HG02885 (cell line): Measurements from ENCODE around the gene CCDC144A.
"Not testable (repeated sequence)": the region's sequence is repeated elsewhere in the genome, so short reads cannot be mapped to it uniquely, and the experiment has no call there.

ENCODE experiments used
- ATAC-seq: cut with Tn5 transposase; IDR thresholded peaks from one replicate; pipeline ENCODE4 v1.9.1; 2021; ENCODE audit warnings: mild to moderate bottlenecking; ENCODE audit not compliant: unreplicated experiment, poor library complexity

Gene CCDC144A

DNA sequence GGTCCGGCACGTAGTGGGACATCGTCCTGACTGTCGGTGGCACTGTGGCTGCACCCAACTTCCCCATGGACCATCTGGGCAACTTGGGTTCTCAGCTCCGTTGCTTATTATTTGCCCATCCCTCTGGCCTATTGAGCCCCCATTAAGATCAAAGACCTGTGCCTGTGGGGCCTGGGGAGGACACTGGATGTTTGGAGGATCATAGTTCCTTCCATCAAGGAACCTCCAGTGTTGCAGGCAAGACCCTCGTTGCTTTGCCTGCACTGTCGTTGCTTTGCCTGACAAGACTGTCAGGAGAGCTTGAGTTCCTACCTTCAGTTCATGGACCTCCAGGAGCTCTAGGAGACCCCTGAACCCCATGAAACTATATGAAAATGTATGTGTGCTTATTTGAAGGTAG, 127.2 kb downstream of the CCDC144A start:
- no peak for ATAC-seq

DNA sequence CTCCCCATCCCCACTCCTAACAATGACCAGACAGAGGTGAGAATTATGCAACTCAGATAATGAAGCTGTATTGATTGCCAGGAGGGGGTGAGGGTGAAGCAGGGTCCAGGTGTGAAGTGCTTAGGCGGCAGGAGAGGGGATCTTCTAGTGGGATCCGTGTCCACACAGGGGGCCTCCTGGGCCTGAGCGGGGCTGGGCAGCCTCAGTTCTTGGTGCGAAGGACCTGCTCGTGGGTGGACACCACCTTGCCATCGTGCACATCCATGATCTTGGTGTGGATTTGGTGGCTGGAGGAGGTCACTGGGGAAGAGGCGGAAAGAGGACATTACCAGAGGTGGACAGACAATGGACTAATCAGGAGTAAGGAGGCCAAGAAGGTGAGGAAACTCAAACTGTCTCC, 127.9 kb downstream of the CCDC144A start:
- ATAC-seq: not testable (repeated sequence)

DNA sequence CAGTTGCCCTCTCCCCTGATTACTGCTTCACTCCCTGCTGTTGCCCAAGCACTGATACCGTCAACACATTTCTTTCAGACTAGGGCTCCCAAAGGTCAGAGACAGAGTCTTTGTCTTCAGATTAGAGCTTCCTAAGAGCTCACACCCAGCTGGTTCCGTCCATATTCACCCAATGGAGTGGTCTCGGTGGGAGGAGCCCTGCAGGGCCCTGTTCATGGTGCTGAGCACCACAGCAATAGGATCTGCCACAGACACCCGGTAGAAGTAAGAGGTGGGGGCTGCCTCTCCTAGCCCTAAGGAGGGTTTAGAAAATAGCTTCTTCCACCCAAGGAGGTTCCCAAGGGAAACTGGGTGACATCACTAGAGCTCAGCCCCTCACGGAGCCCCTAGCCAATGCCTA, 128.3 kb downstream of the CCDC144A start:
- no peak for ATAC-seq

DNA sequence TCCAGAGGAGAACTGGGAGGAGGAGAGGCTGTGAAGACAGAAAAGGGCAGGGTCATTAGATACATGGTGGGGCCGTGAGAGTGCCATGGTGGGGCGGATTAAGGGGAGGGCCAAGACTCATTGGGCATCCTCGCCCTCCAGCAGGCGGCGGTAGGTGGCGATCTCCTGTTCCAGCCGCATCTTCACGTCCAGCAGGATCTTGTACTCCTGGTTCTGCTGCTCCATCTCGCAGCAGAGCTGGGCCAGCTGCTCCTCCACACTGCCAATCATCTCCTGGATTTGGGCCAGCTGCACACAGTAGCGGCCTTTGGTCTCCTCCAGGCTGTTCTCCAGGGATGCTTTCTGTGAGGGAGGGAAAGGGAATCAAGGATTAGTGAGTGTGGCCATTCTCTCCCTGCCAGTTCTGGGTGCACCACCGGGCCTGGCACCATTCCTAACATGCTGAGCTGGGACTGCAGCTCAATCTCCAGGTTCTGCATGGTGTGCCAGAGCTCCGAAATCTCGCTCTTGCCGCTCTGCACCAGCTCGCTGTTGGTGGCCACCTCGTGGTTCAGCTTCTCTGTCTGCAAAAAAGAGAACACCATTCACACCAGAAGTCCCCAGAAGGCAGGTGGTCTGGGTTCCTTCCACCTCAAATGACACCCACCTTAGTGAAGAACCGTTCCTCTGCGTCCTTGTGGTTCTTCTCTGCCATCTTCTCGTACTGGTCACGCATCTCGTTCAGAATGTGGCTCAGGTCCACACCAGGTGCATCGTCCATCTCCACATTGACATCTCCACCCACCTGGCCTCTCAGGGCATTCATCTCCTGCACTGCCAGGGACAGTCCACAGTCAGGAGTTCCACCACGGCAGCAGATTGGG, 129.0 kb downstream of the CCDC144A start:
- no peak for ATAC-seq

GRCh38 chr17:16820161-16820877, 130.3 kb downstream of the CCDC144A start:
- no peak for ATAC-seq

DNA sequence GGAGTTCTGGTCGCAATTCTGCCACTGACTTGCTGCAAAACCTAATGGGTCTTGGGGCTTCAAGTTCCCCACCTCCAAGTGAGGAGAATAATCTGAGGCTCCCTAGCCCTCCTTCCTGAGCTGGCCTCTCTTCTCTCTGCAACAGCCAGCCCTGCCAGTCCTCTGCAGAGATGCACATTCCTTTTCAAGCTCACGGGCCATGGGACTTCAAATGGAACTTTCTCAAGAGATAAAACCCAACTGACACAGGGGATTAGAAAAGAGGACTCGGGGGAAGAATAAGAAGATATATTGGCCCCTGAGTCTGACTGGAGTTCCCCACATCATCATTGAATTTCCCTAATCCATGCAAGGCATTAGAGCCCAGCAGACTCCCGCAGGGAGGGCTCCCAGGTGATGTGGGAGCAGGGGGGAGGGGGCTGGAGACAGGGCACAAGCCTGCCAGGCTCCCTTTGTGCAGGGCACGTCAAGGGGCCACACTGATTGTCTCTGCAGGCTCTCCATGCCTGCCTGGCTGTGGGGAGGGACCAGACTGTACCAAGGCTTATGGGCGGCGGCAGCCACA, 131.0 kb downstream of the CCDC144A start:
- no peak for ATAC-seq

GRCh38 chr17:16822133-16822532, 132.1 kb downstream of the CCDC144A start:
- not testable (repeated sequence) for ATAC-seq

DNA sequence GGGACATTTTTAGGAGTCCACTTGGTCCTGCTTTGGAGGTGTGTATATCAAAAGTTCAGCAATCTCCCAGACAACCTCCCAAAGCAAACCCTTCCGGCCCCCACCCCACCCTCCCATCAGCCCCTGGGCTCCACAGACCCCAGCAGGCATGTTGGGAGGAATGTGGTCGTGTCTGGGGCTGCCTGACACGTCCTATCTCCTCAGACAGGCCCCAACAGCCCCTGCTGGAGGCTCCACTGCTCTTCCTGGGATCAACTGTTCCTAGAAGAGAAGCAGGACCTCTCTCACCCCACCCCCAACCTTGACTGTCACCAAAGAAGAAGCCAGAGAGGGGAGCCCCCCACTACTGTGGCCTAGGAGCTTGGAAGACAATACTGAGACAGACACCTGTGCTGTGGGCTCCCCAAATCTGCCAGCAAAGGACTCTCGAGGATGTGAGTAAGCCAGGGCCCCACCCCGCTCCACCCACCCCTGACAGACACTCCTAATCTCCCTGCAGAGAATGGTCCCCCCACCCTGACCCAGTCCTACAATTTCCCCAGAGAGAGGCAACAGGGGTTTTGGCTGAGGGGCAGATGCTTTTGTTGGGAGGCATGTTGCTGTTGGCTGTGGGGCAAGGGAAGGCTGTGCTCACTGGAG, 133.8 kb downstream of the CCDC144A start:
- ATAC-seq: not testable (repeated sequence)
